Liver (tissue), 9 donors: Measurements from ENCODE around the gene RHOU. TPM values are rescaled to one million over a fixed set of nuclear protein-coding genes. Genes with fewer than 3 reads are reported as not detected.

Source experiments
- DNase-seq: peaks from one replicate; pipeline ENCODE4 v3.0.0-alpha.2; 2017; ENCODE audit warnings: low spot score
- H3K27ac ChIP-seq, 2 donors: one replicate each; pipeline ENCODE4 v1.7.0; 2013; ENCODE audit warnings: inconsistent platforms in 2 of 2, low read length in 2 of 2, control low read depth in 1 of 2, low read depth in 1 of 2, mild to moderate bottlenecking in 1 of 2
- H3K27me3 ChIP-seq, 4 donors: one replicate each; pipeline versions ENCODE4 v1.6.1 to v1.7.0; 2013; ENCODE audit warnings: low read length in 3 of 4, inconsistent platforms in 1 of 4, mild to moderate bottlenecking in 1 of 4, moderate library complexity in 1 of 4; ENCODE audit not compliant: control insufficient read depth in 4 of 4, insufficient read depth in 4 of 4
- H3K36me3 ChIP-seq, 4 donors: one replicate each; pipeline versions ENCODE4 v1.6.1 to v1.7.0; 2013; ENCODE audit warnings: low read length in 3 of 4, mild to moderate bottlenecking in 3 of 4, low read depth in 1 of 4, moderate library complexity in 1 of 4; ENCODE audit not compliant: control insufficient read depth in 4 of 4, insufficient read depth in 3 of 4
- H3K4me1 ChIP-seq, 4 donors: one replicate each; pipeline versions ENCODE4 v1.6.1 to v1.7.0; 2013; ENCODE audit warnings: low read length in 3 of 4, mild to moderate bottlenecking in 3 of 4, moderate library complexity in 1 of 4; ENCODE audit not compliant: control insufficient read depth in 4 of 4, insufficient read depth in 4 of 4
- H3K4me3 ChIP-seq, 3 donors: one replicate each; pipeline versions ENCODE4 v1.6.1 to v1.7.0; 2013; ENCODE audit warnings: low read length in 3 of 3, control low read depth in 1 of 3, low read depth in 1 of 3, mild to moderate bottlenecking in 1 of 3
- H3K9ac ChIP-seq, 2 donors: one replicate each; pipeline ENCODE4 v1.7.0; 2013; ENCODE audit warnings: low read length in 2 of 2, mild to moderate bottlenecking in 2 of 2, moderate library complexity in 2 of 2, control low read depth in 1 of 2, low read depth in 1 of 2
- H3K9me3 ChIP-seq, 4 donors: one replicate each; pipeline versions ENCODE4 v1.6.1 to v1.7.0; 2013; ENCODE audit warnings: low read length in 3 of 4; ENCODE audit not compliant: control insufficient read depth in 4 of 4
- ATF3 ChIP-seq: IDR thresholded peaks from 2 replicates; pipeline ENCODE4 v1.6.1; 2016; ENCODE audit warnings: antibody characterized with exemption
- EGR1 ChIP-seq, 2 donors: IDR thresholded peaks; 2 replicates each; pipeline ENCODE4 v1.6.1; 2016 to 2018; ENCODE audit warnings: antibody characterized with exemption in 2 of 2, low read depth in 2 of 2
- FOXA1 ChIP-seq: IDR thresholded peaks from 2 replicates; pipeline ENCODE4 v1.6.1; 2016; ENCODE audit warnings: antibody characterized with exemption
- FOXA2 ChIP-seq: IDR thresholded peaks from 2 replicates; pipeline ENCODE4 v1.6.1; 2016; ENCODE audit warnings: antibody characterized with exemption
- GABPA ChIP-seq, 2 donors: IDR thresholded peaks in 1 of 2; conservative IDR thresholded peaks in 1 of 2; 2 replicates each; pipeline ENCODE4 v1.6.1; 2016; ENCODE audit warnings: antibody characterized with exemption in 2 of 2, mild to moderate bottlenecking in 1 of 2, moderate library complexity in 1 of 2
- HNF4A ChIP-seq, 2 donors: conservative IDR thresholded peaks; 2 replicates each; pipeline ENCODE4 v1.6.1; 2016; ENCODE audit warnings: antibody characterized with exemption in 2 of 2, mild to moderate bottlenecking in 2 of 2
- HNF4G ChIP-seq: IDR thresholded peaks from 2 replicates; pipeline ENCODE4 v1.6.1; 2016; ENCODE audit warnings: antibody characterized with exemption
- JUND ChIP-seq, 2 donors: IDR thresholded peaks; 2 replicates each; pipeline ENCODE4 v1.6.1; 2016; ENCODE audit warnings: antibody characterized with exemption in 2 of 2
- NR2F2 ChIP-seq: IDR thresholded peaks from 2 replicates; pipeline ENCODE4 v1.6.1; 2016; ENCODE audit warnings: antibody characterized with exemption
- RAD21 ChIP-seq, 2 donors: IDR thresholded peaks; 2 replicates each; pipeline ENCODE4 v1.6.1; 2016; ENCODE audit warnings: antibody characterized with exemption in 2 of 2, mild to moderate bottlenecking in 2 of 2
- REST ChIP-seq: IDR thresholded peaks from 2 replicates; pipeline ENCODE4 v1.6.1; 2016; ENCODE audit warnings: antibody characterized with exemption, mild to moderate bottlenecking
- RXRA ChIP-seq, 2 donors: IDR thresholded peaks; 2 replicates each; pipeline ENCODE4 v1.6.1; 2017 to 2018; ENCODE audit warnings: antibody characterized with exemption in 2 of 2, mild to moderate bottlenecking in 1 of 2
- SP1 ChIP-seq: IDR thresholded peaks from 2 replicates; pipeline ENCODE4 v1.6.1; 2018; ENCODE audit warnings: antibody characterized with exemption, mild to moderate bottlenecking
- TAF1 ChIP-seq: conservative IDR thresholded peaks from 2 replicates; pipeline ENCODE4 v1.6.1; 2016; ENCODE audit warnings: antibody characterized with exemption, mild to moderate bottlenecking
- YY1 ChIP-seq: IDR thresholded peaks from 2 replicates; pipeline ENCODE4 v1.6.1; 2016; ENCODE audit warnings: antibody characterized with exemption, mild to moderate bottlenecking
- WGBS: extraction: QIAGEN DNeasy Blood & Tissue Kit; methylation state at CpG from one replicate; pipeline ENCODE4 v1.1.7; 2013; 5-methylcytosine and 5-hydroxymethylcytosine counted together
- polyA plus RNA-seq, 2 donors: library from polyadenylated mRNA; stranded (reverse) in 1 of 2; unstranded in 1 of 2; fragments of 200-250 nt in 1 of 2; fragments of >200 nt in 1 of 2; fragmentation: Nextera tagmentation in 1 of 2; extraction: Ambion mirVana in 1 of 2; gene quantifications; one replicate each; pipeline versions ENCODE4 v1.2.1 to v1.2.3, GENCODE V29; 2013 to 2015
- total RNA-seq, 2 donors: library from RNA; depleted of rRNA; stranded (reverse); fragments of >200 nt; gene quantifications; one replicate each; pipeline ENCODE4 v1.2.3, GENCODE V29; 2014
- TF ChIP-seq, protein P1 (sequence below): IDR thresholded peaks from 2 replicates; pipeline ENCODE4 v1.6.1; 2016; ENCODE audit warnings: antibody characterized with exemption
- TF ChIP-seq, protein P2 (sequence below): fragments of 150-350 bp; IDR thresholded peaks from 2 replicates; pipeline ENCODE4 v1.5.1; 2017; ENCODE audit warnings: improper control_type of control experiment, low read depth, low read length; ENCODE audit not compliant: missing input control
- TF ChIP-seq, protein P3 (sequence below): IDR thresholded peaks from 2 replicates; pipeline ENCODE4 v1.6.1; 2016; ENCODE audit warnings: antibody characterized with exemption
- donor health status: healthy.
- donor health status: healthy.
- donor health status: healthy.
- donor health status: healthy.
- donor health status: healthy.

RHOU gene
- total and polyA plus RNA-seq, 4 donors, result 6.4 to 12.0 (median 11.6) TPM

GRCh38 chr1:228755800-228756199, 20.5 kb downstream of the RHOU start:
- Histone ChIP-seq H3K4me1 (peaks cover 1 to 12% (median 8%) of the 10 kb centered on the region in 4 donors), H3K9me3 (no peaks in the 10 kb centered on the region), H3K36me3 (no peaks in the 10 kb centered on the region), H3K4me3 (no peak overlapping the region), H3K9ac (no peak overlapping the region), H3K27ac (no peak overlapping the region), H3K27me3 (no peaks in the 10 kb centered on the region)
- TF ChIP-seq REST (no peak), FOXA1 (no peak), RXRA (IDR thresholded peaks at IDR 0.05) (no peak), SP1 (no peak), HNF4A (conservative IDR thresholded peaks at IDR 0.05) (no peak), GABPA (IDR thresholded peaks at IDR 0.05 in 1 of 2, conservative IDR thresholded peaks at IDR 0.05 in 1 of 2) (no peak), FOXA2 (no peak), TAF1 (no peak), HNF4G (no peak), ATF3 (no peak), EGR1 (IDR thresholded peaks at IDR 0.05; ENCODE audit: low read depth in 2 of 2) (no peak), JUND (IDR thresholded peaks at IDR 0.05) (no peak), RAD21 (IDR thresholded peaks at IDR 0.05) (no peak), NR2F2 (no peak)
- TF ChIP-seq, protein P1, sequence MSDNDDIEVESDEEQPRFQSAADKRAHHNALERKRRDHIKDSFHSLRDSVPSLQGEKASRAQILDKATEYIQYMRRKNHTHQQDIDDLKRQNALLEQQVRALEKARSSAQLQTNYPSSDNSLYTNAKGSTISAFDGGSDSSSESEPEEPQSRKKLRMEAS, result no peak
- TF ChIP-seq, protein P2, sequence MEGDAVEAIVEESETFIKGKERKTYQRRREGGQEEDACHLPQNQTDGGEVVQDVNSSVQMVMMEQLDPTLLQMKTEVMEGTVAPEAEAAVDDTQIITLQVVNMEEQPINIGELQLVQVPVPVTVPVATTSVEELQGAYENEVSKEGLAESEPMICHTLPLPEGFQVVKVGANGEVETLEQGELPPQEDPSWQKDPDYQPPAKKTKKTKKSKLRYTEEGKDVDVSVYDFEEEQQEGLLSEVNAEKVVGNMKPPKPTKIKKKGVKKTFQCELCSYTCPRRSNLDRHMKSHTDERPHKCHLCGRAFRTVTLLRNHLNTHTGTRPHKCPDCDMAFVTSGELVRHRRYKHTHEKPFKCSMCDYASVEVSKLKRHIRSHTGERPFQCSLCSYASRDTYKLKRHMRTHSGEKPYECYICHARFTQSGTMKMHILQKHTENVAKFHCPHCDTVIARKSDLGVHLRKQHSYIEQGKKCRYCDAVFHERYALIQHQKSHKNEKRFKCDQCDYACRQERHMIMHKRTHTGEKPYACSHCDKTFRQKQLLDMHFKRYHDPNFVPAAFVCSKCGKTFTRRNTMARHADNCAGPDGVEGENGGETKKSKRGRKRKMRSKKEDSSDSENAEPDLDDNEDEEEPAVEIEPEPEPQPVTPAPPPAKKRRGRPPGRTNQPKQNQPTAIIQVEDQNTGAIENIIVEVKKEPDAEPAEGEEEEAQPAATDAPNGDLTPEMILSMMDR, result no peak
- TF ChIP-seq, protein P3, sequence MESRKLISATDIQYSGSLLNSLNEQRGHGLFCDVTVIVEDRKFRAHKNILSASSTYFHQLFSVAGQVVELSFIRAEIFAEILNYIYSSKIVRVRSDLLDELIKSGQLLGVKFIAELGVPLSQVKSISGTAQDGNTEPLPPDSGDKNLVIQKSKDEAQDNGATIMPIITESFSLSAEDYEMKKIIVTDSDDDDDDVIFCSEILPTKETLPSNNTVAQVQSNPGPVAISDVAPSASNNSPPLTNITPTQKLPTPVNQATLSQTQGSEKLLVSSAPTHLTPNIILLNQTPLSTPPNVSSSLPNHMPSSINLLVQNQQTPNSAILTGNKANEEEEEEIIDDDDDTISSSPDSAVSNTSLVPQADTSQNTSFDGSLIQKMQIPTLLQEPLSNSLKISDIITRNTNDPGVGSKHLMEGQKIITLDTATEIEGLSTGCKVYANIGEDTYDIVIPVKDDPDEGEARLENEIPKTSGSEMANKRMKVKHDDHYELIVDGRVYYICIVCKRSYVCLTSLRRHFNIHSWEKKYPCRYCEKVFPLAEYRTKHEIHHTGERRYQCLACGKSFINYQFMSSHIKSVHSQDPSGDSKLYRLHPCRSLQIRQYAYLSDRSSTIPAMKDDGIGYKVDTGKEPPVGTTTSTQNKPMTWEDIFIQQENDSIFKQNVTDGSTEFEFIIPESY, result no peak
- no peak for DNase-seq
- 88% methylated on average over 3 of the region's 3 CpGs for WGBS

- no peaks in the 10 kb centered on the region for H3K27me3 ChIP-seq
- 94% methylated on average over 5 of the region's 5 CpGs for WGBS
- H3K4me1 ChIP-seq, result peaks cover 1 to 12% (median 8%) of the 10 kb centered on the region in 4 donors
- H3K27ac ChIP-seq, result no peak overlapping the region
- DNase-seq, result no peak
- no peaks in the 10 kb centered on the region for H3K9me3 ChIP-seq
- no peak overlapping the region for H3K9ac ChIP-seq
- H3K36me3 ChIP-seq, result no peaks in the 10 kb centered on the region
- H3K4me3 ChIP-seq, result no peak overlapping the region
- TF ChIP-seq RAD21 (IDR thresholded peaks at IDR 0.05) (no peak), TAF1 (no peak), REST (no peak), SP1 (no peak), JUND (IDR thresholded peaks at IDR 0.05) (no peak), ATF3 (no peak), YY1 (no peak), EGR1 (IDR thresholded peaks at IDR 0.05; ENCODE audit: low read depth in 2 of 2) (no peak), RXRA (IDR thresholded peaks at IDR 0.05) (no peak)
- TF ChIP-seq, protein P1, result no peak
Observed at GRCh38 chr1:228756457-228756856, 21.2 kb downstream of the RHOU start.
